GM18505 (cell line): Measurements from ENCODE around the gene SLAMF6.
A peak's percentile ranks its signal among the peaks of the same experiment; 100 is the strongest.

Experiments
- ATAC-seq: cut with Tn5 transposase; IDR thresholded peaks from one replicate; pipeline ENCODE4 v1.9.1; 2021; ENCODE audit not compliant: unreplicated experiment
- POLR2A ChIP-seq: IDR thresholded peaks from 4 replicates; pipeline ENCODE4 v1.6.1; 2011; ENCODE audit warnings: borderline replicate concordance; ENCODE audit not compliant: insufficient read depth, insufficient read length; ENCODE audit errors: extremely low read depth

SLAMF6 gene

GRCh38 chr1:160454371-160455152 lies 68.5 kb downstream of the SLAMF6 start:
- TF ChIP-seq POLR2A, result peak; percentile 40
- no peak for ATAC-seq

DNA sequence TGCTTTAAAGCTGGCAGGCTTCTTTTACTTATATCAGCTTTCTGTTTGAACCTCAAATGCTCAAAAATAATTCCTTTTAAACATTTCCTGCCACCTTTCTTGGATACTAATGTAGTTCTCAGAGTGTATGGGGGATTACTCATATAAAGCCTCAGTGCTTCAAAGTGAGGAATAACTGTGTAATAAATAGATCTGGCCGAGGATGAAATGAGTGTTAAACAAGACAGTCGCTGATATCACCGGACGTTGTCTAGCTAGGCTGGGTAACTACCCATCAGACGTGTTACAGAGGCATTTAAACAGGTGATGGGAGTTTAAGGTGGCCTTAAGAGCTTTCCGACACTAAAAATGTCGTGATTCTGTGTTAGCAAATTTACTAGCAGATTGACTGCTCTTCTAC lies 69.6 kb downstream of the SLAMF6 start:
- TF ChIP-seq POLR2A, result no peak
- peak; percentile 48 for ATAC-seq

GRCh38 chr1:160451859-160452232 lies 71.2 kb downstream of the SLAMF6 start:
- ATAC-seq, result no peak
- no peak for TF ChIP-seq POLR2A

GRCh38 chr1:160451119-160451858 lies 71.8 kb downstream of the SLAMF6 start:
- no peak for ATAC-seq
- TF ChIP-seq POLR2A, result peak; percentile 29

- no peak for ATAC-seq
- no peak for TF ChIP-seq POLR2A
Observed at GRCh38 chr1:160449494-160449893, 73.6 kb downstream of the SLAMF6 start.

GRCh38 chr1:160446945-160447600 lies 76.0 kb downstream of the SLAMF6 start:
- no peak for ATAC-seq
- no peak for TF ChIP-seq POLR2A

GRCh38 chr1:160439718-160440117 lies 83.3 kb downstream of the SLAMF6 start:
- TF ChIP-seq POLR2A, result no peak
- ATAC-seq, result no peak

- TF ChIP-seq POLR2A, result no peak
- no peak for ATAC-seq
Observed at GRCh38 chr1:160438935-160439334, 84.1 kb downstream of the SLAMF6 start.

DNA sequence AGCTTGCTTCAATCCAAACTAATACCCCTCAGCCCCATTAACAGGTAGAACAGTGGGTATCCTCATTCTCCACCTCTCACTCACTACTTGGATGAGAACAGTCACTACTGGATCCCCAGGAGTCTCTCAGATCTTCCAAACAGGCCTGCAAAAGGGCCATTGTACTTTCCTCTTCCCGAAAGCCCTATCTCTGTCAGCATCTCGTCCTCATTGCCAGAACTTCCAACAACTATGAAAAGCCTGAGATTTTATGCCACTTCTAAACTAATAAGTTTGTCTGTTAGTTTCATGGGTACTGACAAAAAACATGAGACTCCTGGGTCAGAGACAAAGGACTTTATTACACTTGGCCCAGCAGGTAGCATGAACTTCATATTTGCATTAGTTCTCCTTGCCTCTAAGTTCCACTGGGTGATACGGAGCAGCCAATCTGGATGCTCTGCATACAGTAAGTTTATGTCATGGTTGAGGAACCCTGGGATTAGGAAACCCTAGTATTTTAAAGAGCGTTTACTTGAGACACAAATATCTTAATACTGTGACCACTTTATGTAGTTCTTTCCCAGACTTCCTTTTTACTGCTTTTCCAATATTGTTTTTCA lies 84.6 kb downstream of the SLAMF6 start:
- no peak for TF ChIP-seq POLR2A
- ATAC-seq, result no peak

- no peak for ATAC-seq
- peak; percentile 21 for TF ChIP-seq POLR2A
Observed at GRCh38 chr1:160437432-160438316, 85.4 kb downstream of the SLAMF6 start.

GRCh38 chr1:160436966-160437365 lies 86.1 kb downstream of the SLAMF6 start:
- no peak for TF ChIP-seq POLR2A
- no peak for ATAC-seq
